Muscle of back (tissue), 10 donors: ENCODE measurements around the gene NSD2. TPM values are rescaled to one million over a fixed set of nuclear protein-coding genes. Genes with fewer than 3 reads are reported as not detected.

ENCODE experiments used
- polyA plus RNA-seq, 10 donors: library from polyadenylated mRNA; unstranded; fragments of 120-200 nt; gene quantifications; one replicate each; pipeline ENCODE4 v1.2.1, GENCODE V29; 2013; ENCODE audit not compliant: insufficient read length in 10 of 10

NSD2 gene
- polyA plus RNA-seq, 10 donors: 37.1 to 61.6 (median 49.4) TPM

Other genes starting within 250 kb of the NSD2 start
- 1 to 10 TPM in 9 of 10 donors, under 1 TPM in 1; 0.92 to 1.6 (median 1.2) TPM for gene FAM53A, start 187.1 kb upstream of the NSD2 start, polyA plus RNA-seq
- gene SLBP, start 159.1 kb upstream of the NSD2 start, polyA plus RNA-seq: 10 to 100 TPM; 34.8 to 57.7 (median 38.8) TPM
- 10 to 100 TPM; 14.6 to 27.8 (median 22.0) TPM for gene TMEM129, start 150.1 kb upstream of the NSD2 start, polyA plus RNA-seq
- 10 to 100 TPM; 17.2 to 39.8 (median 26.8) TPM for gene TACC3, start 149.9 kb upstream of the NSD2 start, polyA plus RNA-seq
- 10 to 100 TPM in 2 of 10 donors, 1 to 10 TPM in 4, under 1 TPM in 4; 0.56 to 15.4 (median 1.2) TPM for gene FGFR3, start 78.1 kb upstream of the NSD2 start, polyA plus RNA-seq
- gene LETM1, start 15.2 kb upstream of the NSD2 start, polyA plus RNA-seq: 10 to 100 TPM; 12.1 to 16.3 (median 14.7) TPM
- 10 to 100 TPM; 16.8 to 25.6 (median 20.7) TPM for gene NELFA, start 137.6 kb downstream of the NSD2 start, polyA plus RNA-seq
- gene NAT8L, start 187.9 kb downstream of the NSD2 start, polyA plus RNA-seq: 1 to 10 TPM; 1.4 to 2.9 (median 2.3) TPM